IMR-90 (cell line): ENCODE results near the gene GSTT2.
"Not testable (repeated sequence)": the region's sequence is repeated elsewhere in the genome, so short reads cannot be mapped to it uniquely, and the experiment has no call there.

Source experiments
- CTCF ChIP-seq: conservative IDR thresholded peaks from 2 replicates; pipeline ENCODE4 v1.5.1; 2012; ENCODE audit warnings: mild to moderate bottlenecking, low read depth, low read length, improper control_type of control experiment
- ELK1 ChIP-seq: fragments of 150-350 bp; IDR thresholded peaks from 2 replicates; pipeline ENCODE4 v1.6.1; 2016; ENCODE audit warnings: low read depth, mild to moderate bottlenecking, low read length, moderate library complexity, borderline replicate concordance
- POLR2A ChIP-seq: IDR thresholded peaks from 2 replicates; pipeline ENCODE4 v1.6.1; 2012; ENCODE audit warnings: mild to moderate bottlenecking, low read depth, low read length
- RAD21 ChIP-seq: IDR thresholded peaks from 2 replicates; pipeline ENCODE4 v1.6.1; 2012; ENCODE audit warnings: low read length, improper control_type of control experiment
- RFX5 ChIP-seq: IDR thresholded peaks from 2 replicates; pipeline ENCODE4 v1.8.0; 2012; ENCODE audit warnings: low read depth, mild to moderate bottlenecking, low read length, moderate library complexity

- not testable (repeated sequence) for TF ChIP-seq CTCF, RFX5, POLR2A, ELK1, RAD21
Measured at GRCh38 chr22:23954193-23954990, 25.5 kb upstream of the GSTT2 start.
